Measurements from ENCODE around the gene SINHCAF. TPM values are rescaled to one million over a fixed set of nuclear protein-coding genes. Genes with fewer than 3 reads are reported as not detected.
"Not testable (repeated sequence)": the region's sequence is repeated elsewhere in the genome, so short reads cannot be mapped to it uniquely, and the experiment has no call there.

Gene SINHCAF
- total RNA-seq, 1 experiment from 2014 or later, result 139 TPM

- TF ChIP-seq, protein P1, sequence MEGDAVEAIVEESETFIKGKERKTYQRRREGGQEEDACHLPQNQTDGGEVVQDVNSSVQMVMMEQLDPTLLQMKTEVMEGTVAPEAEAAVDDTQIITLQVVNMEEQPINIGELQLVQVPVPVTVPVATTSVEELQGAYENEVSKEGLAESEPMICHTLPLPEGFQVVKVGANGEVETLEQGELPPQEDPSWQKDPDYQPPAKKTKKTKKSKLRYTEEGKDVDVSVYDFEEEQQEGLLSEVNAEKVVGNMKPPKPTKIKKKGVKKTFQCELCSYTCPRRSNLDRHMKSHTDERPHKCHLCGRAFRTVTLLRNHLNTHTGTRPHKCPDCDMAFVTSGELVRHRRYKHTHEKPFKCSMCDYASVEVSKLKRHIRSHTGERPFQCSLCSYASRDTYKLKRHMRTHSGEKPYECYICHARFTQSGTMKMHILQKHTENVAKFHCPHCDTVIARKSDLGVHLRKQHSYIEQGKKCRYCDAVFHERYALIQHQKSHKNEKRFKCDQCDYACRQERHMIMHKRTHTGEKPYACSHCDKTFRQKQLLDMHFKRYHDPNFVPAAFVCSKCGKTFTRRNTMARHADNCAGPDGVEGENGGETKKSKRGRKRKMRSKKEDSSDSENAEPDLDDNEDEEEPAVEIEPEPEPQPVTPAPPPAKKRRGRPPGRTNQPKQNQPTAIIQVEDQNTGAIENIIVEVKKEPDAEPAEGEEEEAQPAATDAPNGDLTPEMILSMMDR (IDR thresholded peaks at IDR 0.05; ENCODE audit: unreplicated experiment), result no peak
- no peak for DNase-seq (ENCODE audit: unreplicated experiment)
- Mint-ChIP-seq H3K4me1 (ENCODE audit: insufficient read depth, unreplicated experiment) (peaks cover 6% of the 10 kb centered on the region), H3K4me3 (ENCODE audit: unreplicated experiment) (no peak overlapping the region), H3K9me3 (ENCODE audit: unreplicated experiment) (no peaks in the 10 kb centered on the region), H3K27me3 (ENCODE audit: insufficient read depth, unreplicated experiment) (no peaks in the 10 kb centered on the region), H3K36me3 (ENCODE audit: insufficient read depth, unreplicated experiment) (no peaks in the 10 kb centered on the region), H3K27ac (ENCODE audit: low read depth, unreplicated experiment) (peak overlapping the region; percentile 44)
- BruUV-seq (replicated peaks), result no TSS peak
- POLR2A ChIA-PET, result interaction anchor here (0.8 to 1.2 kb wide), 3 partner anchors 12 to 172 kb away, joined by 3 to 4 read pairs (median 3); partner anchors contain the start of gene DDX11
- intact Hi-C loops (cut with micrococcal nuclease), result no loop called here
- CTCF ChIA-PET, result interaction anchor here (0.6 to 4.2 kb wide), 6 partner anchors 8 to 908 kb away, joined by 3 to 23 read pairs (median 4); no protein-coding TSS in a partner anchor
Measured at GRCh38 chr12:31245822-31246469, 80.0 kb downstream of the SINHCAF start.

DNA sequence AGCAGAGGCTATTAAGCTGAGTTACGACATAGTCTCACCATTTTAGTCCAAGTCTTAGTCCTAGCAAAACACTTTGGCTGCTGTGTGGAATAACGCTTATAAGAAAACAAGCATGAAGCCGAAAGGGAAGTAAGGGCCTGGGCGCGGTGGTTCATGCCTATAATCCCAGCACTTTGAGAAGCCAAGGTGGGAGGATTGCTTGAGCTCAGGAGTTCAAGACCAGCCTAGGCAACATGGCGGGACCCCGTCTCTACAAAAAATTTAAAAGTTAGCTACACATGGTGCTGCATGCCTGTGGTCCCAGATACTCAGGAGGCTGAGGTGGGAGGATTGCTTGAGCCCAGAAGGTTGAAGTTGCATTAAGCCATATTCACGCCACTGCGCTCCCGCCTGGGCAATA is 83.5 kb downstream of the SINHCAF start:
- H3K27ac Mint-ChIP-seq (ENCODE audit: low read depth, unreplicated experiment); POLR2A ChIA-PET; intact Hi-C loops (cut with micrococcal nuclease); H3K4me1 Mint-ChIP-seq (ENCODE audit: insufficient read depth, unreplicated experiment); H3K9me3 Mint-ChIP-seq (ENCODE audit: unreplicated experiment); H3K36me3 Mint-ChIP-seq (ENCODE audit: insufficient read depth, unreplicated experiment); BruUV-seq (replicated peaks); DNase-seq (ENCODE audit: unreplicated experiment); H3K4me3 Mint-ChIP-seq (ENCODE audit: unreplicated experiment): not testable (repeated sequence)
- H3K27me3 Mint-ChIP-seq (ENCODE audit: insufficient read depth, unreplicated experiment), result peaks cover 13% of the 10 kb centered on the region
- CTCF ChIA-PET, result interaction anchor here (0.8 to 13.1 kb wide), 5 partner anchors 8 to 395 kb away, joined by 3 to 141 read pairs (median 7); no protein-coding TSS in a partner anchor

- peak; percentile 81 for DNase-seq (ENCODE audit: unreplicated experiment)
- H3K27me3 Mint-ChIP-seq (ENCODE audit: insufficient read depth, unreplicated experiment), result peaks cover 49% of the 10 kb centered on the region
- H3K27ac Mint-ChIP-seq (ENCODE audit: low read depth, unreplicated experiment), result no peak overlapping the region
- TF ChIP-seq, protein P1 (IDR thresholded peaks at IDR 0.05; ENCODE audit: unreplicated experiment), result peak; percentile 62
- no peaks in the 10 kb centered on the region for H3K36me3 Mint-ChIP-seq (ENCODE audit: insufficient read depth, unreplicated experiment)
- intact Hi-C loops (cut with micrococcal nuclease), result loop anchor here (1.0 to 10.0 kb wide), 3 partner anchors 122 to 392 kb away; no protein-coding TSS in a partner anchor
- H3K4me1 Mint-ChIP-seq (ENCODE audit: insufficient read depth, unreplicated experiment), result peaks cover 19% of the 10 kb centered on the region
- no peaks in the 10 kb centered on the region for H3K9me3 Mint-ChIP-seq (ENCODE audit: unreplicated experiment)
- H3K4me3 Mint-ChIP-seq (ENCODE audit: unreplicated experiment), result peak overlapping the region; percentile 46
- POLR2A ChIA-PET, result no interaction called here
- CTCF ChIA-PET, result interaction anchor here (0.6 to 13.1 kb wide), 29 partner anchors 8 to 1876 kb away, joined by 3 to 141 read pairs (median 4); no protein-coding TSS in a partner anchor
- no TSS peak for BruUV-seq (replicated peaks)
Measured at GRCh38 chr12:31238764-31239387, 87.1 kb downstream of the SINHCAF start.

DNA sequence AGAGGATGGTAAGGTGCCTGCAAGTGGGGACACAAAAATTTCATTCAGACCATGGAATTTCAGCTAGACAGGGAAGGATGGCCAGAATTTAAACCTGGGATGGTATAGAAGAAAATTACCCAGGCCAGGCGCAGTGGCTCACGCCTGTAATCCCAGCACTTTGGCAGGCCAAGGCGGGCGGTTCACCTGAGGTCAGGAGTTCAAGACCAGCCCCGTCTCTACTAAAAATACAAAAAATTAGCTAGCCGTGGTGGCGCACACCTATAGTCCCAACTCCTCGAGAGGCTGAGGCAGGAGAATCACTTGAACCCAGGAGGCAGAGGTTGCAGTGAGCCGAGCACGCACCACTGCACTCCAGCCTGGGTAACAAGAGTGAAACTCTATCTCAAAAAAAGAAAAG is 87.6 kb downstream of the SINHCAF start:
- intact Hi-C loops (cut with micrococcal nuclease), result loop anchor here (1.0 to 10.0 kb wide), 3 partner anchors 121 to 391 kb away; no protein-coding TSS in a partner anchor
- peaks cover 19% of the 10 kb centered on the region for H3K4me1 Mint-ChIP-seq (ENCODE audit: insufficient read depth, unreplicated experiment)
- CTCF ChIA-PET, result interaction anchor here (0.6 to 13.1 kb wide), 21 partner anchors 8 to 1876 kb away, joined by 3 to 141 read pairs (median 4); no protein-coding TSS in a partner anchor
- H3K27ac Mint-ChIP-seq (ENCODE audit: low read depth, unreplicated experiment); DNase-seq (ENCODE audit: unreplicated experiment); BruUV-seq (replicated peaks); H3K9me3 Mint-ChIP-seq (ENCODE audit: unreplicated experiment); H3K36me3 Mint-ChIP-seq (ENCODE audit: insufficient read depth, unreplicated experiment); POLR2A ChIA-PET: not testable (repeated sequence)
- peak overlapping the region; percentile 46 for H3K4me3 Mint-ChIP-seq (ENCODE audit: unreplicated experiment)
- peaks cover 50% of the 10 kb centered on the region for H3K27me3 Mint-ChIP-seq (ENCODE audit: insufficient read depth, unreplicated experiment)
